Activated T-cell treated with anti-CD3 and anti-CD28 coated beads, Interleukin-2, amount 50 U/mL, for 1 hour (primary cell): ENCODE results near the gene ASB3.

Source experiments
- DNase-seq: peaks from one replicate; pipeline ENCODE4 v3.0.0-alpha.2; 2020

Gene ASB3

DNA sequence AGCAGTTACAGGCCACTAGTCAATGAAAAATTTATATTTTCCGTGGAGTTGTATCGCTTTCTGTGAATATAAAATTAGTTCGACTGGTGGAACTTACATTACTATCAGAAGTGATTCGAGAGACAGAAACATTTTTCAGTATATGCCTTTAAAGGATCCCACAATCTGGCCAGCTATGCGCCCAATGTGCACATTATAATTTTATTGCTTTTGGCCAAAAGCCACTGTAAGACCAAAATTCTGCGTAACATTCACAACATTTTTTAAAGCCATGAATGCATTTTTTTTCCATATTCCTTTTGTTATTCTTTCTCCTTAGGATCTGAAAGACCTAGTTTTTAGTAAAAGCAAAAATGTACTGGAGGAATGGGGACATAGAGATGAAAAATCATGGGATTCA is 150.2 kb downstream of the ASB3 start:
- no peak for DNase-seq

- DNase-seq, result no peak
Measured at GRCh38 chr2:53636109-53636508, 150.6 kb downstream of the ASB3 start.

- no peak for DNase-seq
Measured at GRCh38 chr2:53635694-53636093, 151.1 kb downstream of the ASB3 start.

GRCh38 chr2:53633441-53633840 is 153.3 kb downstream of the ASB3 start:
- no peak for DNase-seq

- no peak for DNase-seq
Measured at GRCh38 chr2:53632714-53633113, 154.0 kb downstream of the ASB3 start.

GRCh38 chr2:53632126-53632460 is 154.7 kb downstream of the ASB3 start:
- no peak for DNase-seq

- no peak for DNase-seq
Measured at GRCh38 chr2:53631313-53632125, 155.2 kb downstream of the ASB3 start.

GRCh38 chr2:53630026-53630606 is 156.6 kb downstream of the ASB3 start:
- DNase-seq, result no peak

DNA sequence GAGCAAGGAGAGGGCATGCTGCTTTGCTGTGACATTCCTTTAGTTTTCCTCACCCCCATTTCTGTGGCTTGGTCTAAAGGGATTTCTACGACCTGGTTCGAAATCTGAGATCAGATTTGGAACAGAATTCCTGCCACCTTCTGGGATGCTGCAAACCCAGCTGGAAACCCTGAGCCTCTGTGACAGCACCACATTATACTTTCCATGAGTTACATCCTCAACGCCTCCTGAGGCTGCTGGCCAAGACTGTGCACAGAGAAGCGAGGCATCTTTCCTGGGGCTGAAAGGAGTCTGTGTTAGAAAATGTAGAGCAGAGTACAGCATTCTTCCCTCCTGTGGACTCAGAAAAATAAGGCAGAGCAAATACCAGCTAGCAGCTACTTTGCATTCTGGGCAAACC is 157.3 kb downstream of the ASB3 start:
- no peak for DNase-seq

- DNase-seq, result no peak
Measured at GRCh38 chr2:53629001-53629400, 157.8 kb downstream of the ASB3 start.

GRCh38 chr2:53622141-53622540 is 164.6 kb downstream of the ASB3 start:
- no peak for DNase-seq

- DNase-seq, result no peak
Measured at GRCh38 chr2:53620981-53621380, 165.8 kb downstream of the ASB3 start.
